ENCODE results near the gene PPP1R36.

Gene PPP1R36

GRCh38 chr14:64522591-64523355 lies 27.0 kb upstream of the PPP1R36 start:
- DNase-seq (ENCODE audit: low read depth in 2 of 2), result no peak
- H3K4me3 ChIP-seq (replicated peaks in 1 of 2; ENCODE audit: low read depth in 2 of 2, low read length in 2 of 2), result no peak overlapping the region
- TF ChIP-seq, protein P1, sequence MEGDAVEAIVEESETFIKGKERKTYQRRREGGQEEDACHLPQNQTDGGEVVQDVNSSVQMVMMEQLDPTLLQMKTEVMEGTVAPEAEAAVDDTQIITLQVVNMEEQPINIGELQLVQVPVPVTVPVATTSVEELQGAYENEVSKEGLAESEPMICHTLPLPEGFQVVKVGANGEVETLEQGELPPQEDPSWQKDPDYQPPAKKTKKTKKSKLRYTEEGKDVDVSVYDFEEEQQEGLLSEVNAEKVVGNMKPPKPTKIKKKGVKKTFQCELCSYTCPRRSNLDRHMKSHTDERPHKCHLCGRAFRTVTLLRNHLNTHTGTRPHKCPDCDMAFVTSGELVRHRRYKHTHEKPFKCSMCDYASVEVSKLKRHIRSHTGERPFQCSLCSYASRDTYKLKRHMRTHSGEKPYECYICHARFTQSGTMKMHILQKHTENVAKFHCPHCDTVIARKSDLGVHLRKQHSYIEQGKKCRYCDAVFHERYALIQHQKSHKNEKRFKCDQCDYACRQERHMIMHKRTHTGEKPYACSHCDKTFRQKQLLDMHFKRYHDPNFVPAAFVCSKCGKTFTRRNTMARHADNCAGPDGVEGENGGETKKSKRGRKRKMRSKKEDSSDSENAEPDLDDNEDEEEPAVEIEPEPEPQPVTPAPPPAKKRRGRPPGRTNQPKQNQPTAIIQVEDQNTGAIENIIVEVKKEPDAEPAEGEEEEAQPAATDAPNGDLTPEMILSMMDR (IDR thresholded peaks at IDR 0.05; ENCODE audit: low read depth, low read length), result no peak

DNA sequence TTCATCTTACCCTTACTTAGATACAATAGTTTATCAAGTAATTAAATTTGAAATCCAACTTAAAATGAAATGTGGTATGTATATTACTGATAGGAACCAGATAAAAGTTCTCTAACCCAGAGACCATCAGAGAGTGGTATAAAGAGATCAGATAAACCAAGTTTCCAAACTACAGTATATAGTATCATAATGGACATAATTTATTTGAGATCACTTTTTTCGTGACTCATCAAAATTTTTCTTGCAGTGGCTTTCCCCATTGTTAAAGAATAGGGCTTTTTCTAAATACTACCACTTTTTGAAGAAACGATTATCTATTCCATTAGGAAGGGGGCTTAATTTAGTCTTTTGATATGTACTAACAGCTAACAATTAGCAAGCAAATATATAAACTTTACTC lies 24.4 kb upstream of the PPP1R36 start:
- H3K4me3 ChIP-seq (replicated peaks in 1 of 2; ENCODE audit: low read depth in 2 of 2, low read length in 2 of 2), result no peak overlapping the region
- no peak for DNase-seq (ENCODE audit: low read depth in 2 of 2)
- TF ChIP-seq, protein P1 (IDR thresholded peaks at IDR 0.05; ENCODE audit: low read depth, low read length), result no peak

DNA sequence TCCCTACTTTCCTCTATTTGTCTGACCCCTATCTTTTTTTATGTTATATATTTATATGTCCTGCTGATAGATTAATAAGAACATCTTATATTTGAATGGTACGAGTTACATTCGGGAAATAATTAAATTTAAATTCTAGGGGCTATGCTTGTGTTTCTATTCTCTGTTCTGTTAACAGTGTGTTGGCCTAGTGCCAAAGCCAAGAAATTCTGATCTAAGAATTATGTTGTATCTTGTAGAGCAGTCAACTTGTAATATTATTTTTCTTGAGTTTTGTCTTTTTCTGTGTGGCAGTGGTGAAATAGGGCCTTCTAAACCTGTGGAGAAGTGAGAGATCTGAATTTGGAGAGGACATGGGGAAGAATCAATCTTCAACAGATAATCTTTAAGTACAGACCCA lies 18.2 kb upstream of the PPP1R36 start:
- TF ChIP-seq, protein P1 (IDR thresholded peaks at IDR 0.05; ENCODE audit: low read depth, low read length), result no peak
- no peak overlapping the region for H3K4me3 ChIP-seq (replicated peaks in 1 of 2; ENCODE audit: low read depth in 2 of 2, low read length in 2 of 2)
- no peak for DNase-seq (ENCODE audit: low read depth in 2 of 2)

GRCh38 chr14:64536488-64537245 lies 13.1 kb upstream of the PPP1R36 start:
- TF ChIP-seq, protein P1 (IDR thresholded peaks at IDR 0.05; ENCODE audit: low read depth, low read length), result no peak
- DNase-seq (ENCODE audit: low read depth in 2 of 2), result peak; percentile 40 to 47
- no peak overlapping the region for H3K4me3 ChIP-seq (replicated peaks in 1 of 2; ENCODE audit: low read depth in 2 of 2, low read length in 2 of 2)

DNA sequence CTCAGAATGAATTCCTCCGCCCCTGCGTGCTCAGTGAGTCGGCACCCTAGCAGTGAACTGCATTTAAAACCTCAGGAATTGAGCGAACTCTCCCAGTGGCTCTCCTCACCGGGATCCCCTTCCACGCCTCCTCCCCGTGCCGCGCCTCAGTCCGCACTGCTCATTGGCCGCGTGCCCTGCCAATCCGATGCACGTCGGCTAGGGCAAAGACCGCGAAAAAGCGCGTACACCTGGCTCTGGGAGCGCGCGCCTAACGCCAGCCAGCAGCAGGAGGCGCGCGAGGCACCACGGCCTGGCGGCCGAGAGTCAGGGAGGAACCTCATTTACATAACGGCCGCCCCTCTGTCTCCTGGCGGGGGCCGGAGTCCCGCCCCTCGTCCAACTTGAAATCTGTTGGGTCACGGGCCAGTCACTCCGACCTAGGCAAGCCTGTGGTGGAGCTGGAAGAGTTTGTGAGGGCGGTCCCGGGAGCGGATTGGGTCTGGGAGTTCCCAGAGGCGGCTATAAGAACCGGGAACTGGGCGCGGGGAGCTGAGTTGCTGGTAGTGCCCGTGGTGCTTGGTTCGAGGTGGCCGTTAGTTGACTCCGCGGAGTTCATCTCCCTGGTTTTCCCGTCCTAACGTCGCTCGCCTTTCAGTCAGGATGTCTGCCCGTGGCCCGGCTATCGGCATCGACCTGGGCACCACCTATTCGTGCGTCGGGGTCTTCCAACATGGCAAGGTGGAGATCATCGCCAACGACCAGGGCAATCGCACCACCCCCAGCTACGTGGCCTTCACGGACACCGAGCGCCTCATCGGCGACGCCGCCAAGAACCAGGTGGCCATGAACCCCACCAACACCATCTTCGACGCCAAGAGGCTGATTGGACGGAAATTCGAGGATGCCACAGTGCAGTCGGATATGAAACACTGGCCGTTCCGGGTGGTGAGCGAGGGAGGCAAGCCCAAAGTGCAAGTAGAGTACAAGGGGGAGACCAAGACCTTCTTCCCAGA lies 9.3 kb upstream of the PPP1R36 start, which contains the start of gene HSPA2:
Gene HSPA2, plus strand, starts transcription at position 534 of the 995 bp plus-strand sequence. Its CDS starts 109 bp downstream, at position 643.
- peak; percentile 99 to 100 for DNase-seq (ENCODE audit: low read depth in 2 of 2)
- H3K4me3 ChIP-seq (replicated peaks in 1 of 2; ENCODE audit: low read depth in 2 of 2, low read length in 2 of 2), result peak within 1 kb of the TSS; percentile 48 to 64
- TF ChIP-seq, protein P1 (IDR thresholded peaks at IDR 0.05; ENCODE audit: low read depth, low read length), result peak; percentile 82

All from cardiac fibroblast (primary cell).